H9 (cell line): ENCODE results near the gene GAL3ST3. TPM values are rescaled to one million over a fixed set of nuclear protein-coding genes. Genes with fewer than 3 reads are reported as not detected.

Experiments
- DNase-seq: peaks from one replicate; pipeline ENCODE4 v3.0.0-alpha.2; 2017
- H2AFZ ChIP-seq: one replicate; pipeline ENCODE4 v1.6.1; 2013; ENCODE audit warnings: mild to moderate bottlenecking, low read length, control low read depth, moderate library complexity
- H2AK5ac ChIP-seq: 2 replicates; pipeline ENCODE4 v1.6.1; 2013; ENCODE audit warnings: low read length, control low read depth, mixed read lengths; ENCODE audit not compliant: insufficient read length
- H2BK120ac ChIP-seq: one replicate; pipeline ENCODE4 v1.6.1; 2013; ENCODE audit warnings: low read depth, mild to moderate bottlenecking, low read length, control low read depth, inconsistent platforms; ENCODE audit not compliant: poor library complexity, severe bottlenecking
- H2BK12ac ChIP-seq: 2 replicates; pipeline ENCODE4 v1.6.1; 2013; ENCODE audit warnings: low read length, control low read depth, mixed read lengths, low read depth; ENCODE audit not compliant: insufficient read length
- H2BK15ac ChIP-seq: 2 replicates; pipeline ENCODE4 v1.6.1; 2013; ENCODE audit warnings: low read depth, low read length, control low read depth
- H2BK20ac ChIP-seq: one replicate; pipeline ENCODE4 v1.6.1; 2013; ENCODE audit warnings: low read depth, mild to moderate bottlenecking, low read length, control low read depth, inconsistent platforms; ENCODE audit not compliant: poor library complexity, severe bottlenecking
- H2BK5ac ChIP-seq: 2 replicates; pipeline ENCODE4 v1.6.1; 2013; ENCODE audit warnings: low read length, control low read depth, mixed read lengths; ENCODE audit not compliant: insufficient read length
- H3K14ac ChIP-seq: 2 replicates; pipeline ENCODE4 v1.6.1; 2013; ENCODE audit warnings: low read length, control low read depth; ENCODE audit not compliant: insufficient read depth
- H3K18ac ChIP-seq: 2 replicates; pipeline ENCODE4 v1.6.1; 2013; ENCODE audit warnings: low read depth, mild to moderate bottlenecking, mixed read lengths, low read length, control low read depth; ENCODE audit not compliant: insufficient read length
- H3K23ac ChIP-seq: 2 replicates; pipeline ENCODE4 v1.6.1; 2013; ENCODE audit warnings: low read length, control low read depth, mixed read lengths, low read depth; ENCODE audit not compliant: insufficient read length
- H3K23me2 ChIP-seq: 2 replicates; pipeline ENCODE4 v1.6.1; 2013; ENCODE audit warnings: low read depth, mild to moderate bottlenecking, mixed read lengths, low read length, control low read depth; ENCODE audit not compliant: insufficient read length, poor library complexity, severe bottlenecking
- H3K27ac ChIP-seq: 2 replicates; pipeline ENCODE4 v1.5.1; 2013; ENCODE audit warnings: low read length, control low read depth, mixed read lengths, low read depth; ENCODE audit not compliant: insufficient read length
- H3K27me3 ChIP-seq: 2 replicates; pipeline ENCODE4 v1.6.1; 2013; ENCODE audit warnings: low read length, control low read depth, inconsistent platforms; ENCODE audit not compliant: insufficient read depth
- H3K4ac ChIP-seq: 2 replicates; pipeline ENCODE4 v1.6.1; 2013; ENCODE audit warnings: low read depth, mild to moderate bottlenecking, control low read depth, inconsistent platforms, low read length, moderate library complexity
- H3K4me1 ChIP-seq: 2 replicates; pipeline ENCODE4 v1.6.1; 2013; ENCODE audit warnings: low read length, control low read depth, inconsistent platforms; ENCODE audit not compliant: insufficient read depth
- H3K4me2 ChIP-seq: 2 replicates; pipeline ENCODE4 v1.6.1; 2013; ENCODE audit warnings: low read length, control low read depth, mixed read lengths; ENCODE audit not compliant: insufficient read length, insufficient read depth
- H3K56ac ChIP-seq: 2 replicates; pipeline ENCODE4 v1.6.1; 2013; ENCODE audit warnings: low read depth, mild to moderate bottlenecking, mixed read lengths, low read length, control low read depth; ENCODE audit not compliant: insufficient read length
- H3K79me1 ChIP-seq: 2 replicates; pipeline ENCODE4 v1.6.1; 2013; ENCODE audit warnings: low read depth, mild to moderate bottlenecking, moderate library complexity, low read length, control low read depth, inconsistent platforms; ENCODE audit not compliant: insufficient read depth, poor library complexity, severe bottlenecking
- H3K79me2 ChIP-seq: 2 replicates; pipeline ENCODE4 v1.6.1; 2013; ENCODE audit warnings: low read length, control low read depth, inconsistent platforms; ENCODE audit not compliant: insufficient read depth
- H3K9ac ChIP-seq: 2 replicates; pipeline ENCODE4 v1.6.1; 2013; ENCODE audit warnings: low read length, control low read depth, mixed read lengths; ENCODE audit not compliant: insufficient read length; ENCODE audit errors: extremely low read depth
- H3K9me3 ChIP-seq: one replicate; pipeline ENCODE4 v1.6.1; 2013; ENCODE audit warnings: low read depth, low read length, inconsistent platforms; ENCODE audit not compliant: control insufficient read depth
- H3T11ph ChIP-seq: one replicate; pipeline ENCODE4 v1.6.1; 2013; ENCODE audit warnings: mild to moderate bottlenecking, low read length, control low read depth, inconsistent platforms
- H4K20me1 ChIP-seq: one replicate; pipeline ENCODE4 v1.6.1; 2013; ENCODE audit not compliant: control insufficient read depth, insufficient read length, insufficient read depth
- H4K5ac ChIP-seq: 2 replicates; pipeline ENCODE4 v1.6.1; 2013; ENCODE audit warnings: low read depth, mild to moderate bottlenecking, mixed read lengths, low read length, control low read depth; ENCODE audit not compliant: insufficient read length
- H4K8ac ChIP-seq: replicated peaks from 2 replicates; pipeline ENCODE4 v1.6.1; 2013; ENCODE audit warnings: low read length, control low read depth, mixed read lengths, low read depth; ENCODE audit not compliant: insufficient read length
- H4K91ac ChIP-seq: 2 replicates; pipeline ENCODE4 v1.6.1; 2013; ENCODE audit warnings: low read depth, mild to moderate bottlenecking, moderate library complexity, mixed read lengths, low read length, control low read depth; ENCODE audit not compliant: insufficient read length
- H3K27ac Mint-ChIP-seq, 3 experiments: 2 replicates in 2 of 3; 3 replicates in 1 of 3; pipeline ENCODE4 v1.8.0; 2020 to 2021; ENCODE audit warnings: mixed read lengths in 3 of 3, mild to moderate bottlenecking in 1 of 3, moderate library complexity in 1 of 3
- H3K27me3 Mint-ChIP-seq: 2 replicates; pipeline ENCODE4 v1.8.0; 2021; ENCODE audit warnings: low read depth, mild to moderate bottlenecking, moderate library complexity, mixed read lengths
- H3K36me3 Mint-ChIP-seq, 3 experiments: 2 replicates in 2 of 3; 3 replicates in 1 of 3; pipeline ENCODE4 v1.8.0; 2020 to 2021; ENCODE audit warnings: low read depth in 3 of 3, mixed read lengths in 3 of 3; ENCODE audit not compliant: insufficient read depth in 1 of 3
- H3K4me1 Mint-ChIP-seq, 2 experiments: 2 replicates each; pipeline ENCODE4 v1.8.0; 2020; ENCODE audit warnings: mixed read lengths in 2 of 2
- H3K4me3 Mint-ChIP-seq, 2 experiments: 2 replicates in 1 of 2; 3 replicates in 1 of 2; pipeline ENCODE4 v1.8.0; 2020 to 2021; ENCODE audit warnings: mild to moderate bottlenecking in 2 of 2, mixed read lengths in 2 of 2, moderate library complexity in 1 of 2
- H3K9me3 Mint-ChIP-seq, 2 experiments: 2 replicates in 1 of 2; 3 replicates in 1 of 2; pipeline ENCODE4 v1.8.0; 2020; ENCODE audit warnings: mild to moderate bottlenecking in 2 of 2, mixed read lengths in 2 of 2, moderate library complexity in 1 of 2
- WGBS: extraction: QIAGEN DNeasy Blood & Tissue Kit; methylation state at CpG from one replicate; pipeline ENCODE4 v1.1.7; 2013; ENCODE audit warnings: missing lambda C conversion rate, low lambda C conversion rate, mixed read lengths; ENCODE audit not compliant: insufficient read length; ENCODE audit errors: extremely low coverage; 5-methylcytosine and 5-hydroxymethylcytosine counted together
- total RNA-seq: library from RNA; stranded (reverse); gene quantifications from 2 replicates; pipeline ENCODE4 v1.2.1, GENCODE V29; 2021
- TF ChIP-seq, protein P1 (sequence below): fragments of 200-600 bp; sonication (generic); conservative IDR thresholded peaks from 3 replicates; pipeline ENCODE4 v1.8.0; 2021; ENCODE audit warnings: antibody characterized with exemption, mild to moderate bottlenecking

The GAL3ST3 gene
- total RNA-seq, 1 experiment from 2014 or later = 17.2 TPM

DNA sequence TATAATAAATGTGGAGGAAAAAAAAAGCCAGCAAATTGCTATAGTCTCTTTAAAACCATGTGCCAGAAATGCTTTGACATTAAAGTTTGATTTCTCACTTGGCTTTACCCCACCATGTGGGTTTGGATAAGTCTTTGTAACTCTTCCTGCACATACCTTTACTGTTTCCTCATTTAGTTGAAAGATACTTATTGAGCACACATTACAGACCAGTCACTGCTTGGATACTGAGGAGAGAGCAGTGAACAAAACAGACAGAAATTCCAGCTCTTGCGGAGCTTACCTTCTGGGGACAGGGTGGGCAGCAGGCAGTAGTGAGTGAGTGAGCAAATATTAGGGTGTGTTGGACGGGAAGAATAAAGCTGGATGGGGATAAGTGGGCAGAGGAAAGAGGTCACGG lies 34.8 kb upstream of the GAL3ST3 start:
- Mint-ChIP-seq H3K36me3 (no peaks in the 10 kb centered on the region), H3K27me3 (no peaks in the 10 kb centered on the region), H3K4me1 (no peaks in the 10 kb centered on the region; a peak in 1 of 4 replicates), H3K9me3 (no peaks in the 10 kb centered on the region), H3K4me3 (no peak overlapping the region), H3K27ac (peak overlapping the region in 1 of 3 experiments; percentile 1; a peak in 1 of 7 replicates)
- Histone ChIP-seq H3K79me2 (no peaks in the 10 kb centered on the region), H3K23ac (no peak overlapping the region), H4K8ac (no peak overlapping the region), H3K79me1 (no peaks in the 10 kb centered on the region), H3K4ac (no peak overlapping the region), H2BK12ac (no peak overlapping the region), H2BK120ac (no peak overlapping the region), H3K56ac (no peak overlapping the region), H4K5ac (no peak overlapping the region), H3K4me1 (no peaks in the 10 kb centered on the region), H3K18ac (no peak overlapping the region), H3K27ac (no peak overlapping the region), H2AFZ (no peak overlapping the region), H4K20me1 (no peaks in the 10 kb centered on the region), H2BK20ac (no peak overlapping the region), H3K9ac (no peak overlapping the region), H3K9me3 (no peaks in the 10 kb centered on the region), H3K27me3 (no peaks in the 10 kb centered on the region), H3T11ph (no peak overlapping the region), H3K4me2 (no peak overlapping the region), H3K14ac (no peak overlapping the region), H2BK15ac (no peak overlapping the region), H3K23me2 (no peaks in the 10 kb centered on the region), H4K91ac (no peak overlapping the region), H2BK5ac (no peak overlapping the region), H2AK5ac (no peak overlapping the region)
- TF ChIP-seq, protein P1, sequence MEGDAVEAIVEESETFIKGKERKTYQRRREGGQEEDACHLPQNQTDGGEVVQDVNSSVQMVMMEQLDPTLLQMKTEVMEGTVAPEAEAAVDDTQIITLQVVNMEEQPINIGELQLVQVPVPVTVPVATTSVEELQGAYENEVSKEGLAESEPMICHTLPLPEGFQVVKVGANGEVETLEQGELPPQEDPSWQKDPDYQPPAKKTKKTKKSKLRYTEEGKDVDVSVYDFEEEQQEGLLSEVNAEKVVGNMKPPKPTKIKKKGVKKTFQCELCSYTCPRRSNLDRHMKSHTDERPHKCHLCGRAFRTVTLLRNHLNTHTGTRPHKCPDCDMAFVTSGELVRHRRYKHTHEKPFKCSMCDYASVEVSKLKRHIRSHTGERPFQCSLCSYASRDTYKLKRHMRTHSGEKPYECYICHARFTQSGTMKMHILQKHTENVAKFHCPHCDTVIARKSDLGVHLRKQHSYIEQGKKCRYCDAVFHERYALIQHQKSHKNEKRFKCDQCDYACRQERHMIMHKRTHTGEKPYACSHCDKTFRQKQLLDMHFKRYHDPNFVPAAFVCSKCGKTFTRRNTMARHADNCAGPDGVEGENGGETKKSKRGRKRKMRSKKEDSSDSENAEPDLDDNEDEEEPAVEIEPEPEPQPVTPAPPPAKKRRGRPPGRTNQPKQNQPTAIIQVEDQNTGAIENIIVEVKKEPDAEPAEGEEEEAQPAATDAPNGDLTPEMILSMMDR = no peak
- no peak for DNase-seq
- WGBS = no CpG with 5 or more reads among the region's 3 CpGs
